ENCODE measurements around the gene ANXA7. TPM values are rescaled to one million over a fixed set of nuclear protein-coding genes. Genes with fewer than 3 reads are reported as not detected.

The ANXA7 gene
- total and polyA plus RNA-seq, 4 experiments from 2014 or later: 103 to 379 (median 159) TPM

GRCh38 chr10:73357166-73357565 is 56.7 kb downstream of the ANXA7 start:
- Mint-ChIP-seq H3K27ac (peak overlapping the region; percentile 14 to 99 (median 72)), H3K4me3 (peak overlapping the region in 6 of 8 donors; percentile 51 to 98 (median 96)), H3K27me3 (peaks cover 0 to 4% of the 10 kb centered on the region in 2 donors), H3K4me1 (peaks cover 9 to 21% (median 17%) of the 10 kb centered on the region in 4 donors), H3K9me3 (peaks cover 0 to 2% (median 0%) of the 10 kb centered on the region in 8 donors), H3K36me3 (peaks cover 5 to 6% of the 10 kb centered on the region in 2 donors)
- Histone ChIP-seq H3K27ac (ENCODE audit: low read depth, low read length) (no peak overlapping the region), H3K4me3 (ENCODE audit: low read length in 2 of 2) (no peak overlapping the region), H3K4me1 (ENCODE audit: insufficient read depth, low read length) (peaks cover 12% of the 10 kb centered on the region), H3K9me3 (ENCODE audit: control insufficient read depth in 1 of 2, low read length in 2 of 2) (no peaks in the 10 kb centered on the region), H3K36me3 (ENCODE audit: insufficient read depth, low read length) (no peaks in the 10 kb centered on the region), H3K27me3 (ENCODE audit: insufficient read depth, low read length) (no peaks in the 10 kb centered on the region)
- DNase-seq: no peak
- ChIA-PET CTCF (ENCODE audit: partially characterized antibody) (interaction anchor here (1.0 to 1.2 kb wide), 2 partner anchors 9 to 261 kb away, joined by 4 to 5 read pairs; no protein-coding TSS in a partner anchor), POLR2A (ENCODE audit: partially characterized antibody) (interaction anchor here (0.7 to 2.6 kb wide), 4 partner anchors 56 to 731 kb away, joined by 3 to 18 read pairs (median 15); partner anchors contain the start of genes ANXA7, DNAJC9, MICU1 and PPP3CB)
- intact Hi-C loops (cut with micrococcal nuclease): loop anchor here (5.0 kb wide), 1 partner anchor 55 kb away; the partner anchor contains the start of gene ANXA7

- POLR2A ChIA-PET (ENCODE audit: partially characterized antibody): no interaction called here
- no peak overlapping the region for H3K4me3 Mint-ChIP-seq
- H3K4me3 ChIP-seq (ENCODE audit: low read length in 2 of 2): no peak overlapping the region
Observed at GRCh38 chr10:73344269-73344668, 69.6 kb downstream of the ANXA7 start.

GRCh38 chr10:73340121-73340520 is 73.7 kb downstream of the ANXA7 start:
- no peak overlapping the region for H3K27ac Mint-ChIP-seq
- no peak for DNase-seq
- H3K27ac ChIP-seq (ENCODE audit: low read depth, low read length): no peak overlapping the region
- intact Hi-C loops (cut with micrococcal nuclease): no loop called here
- H3K9me3 ChIP-seq (ENCODE audit: control insufficient read depth in 1 of 2, low read length in 2 of 2): no peaks in the 10 kb centered on the region
- ChIA-PET CTCF (ENCODE audit: partially characterized antibody) (no interaction called here), POLR2A (ENCODE audit: partially characterized antibody) (no interaction called here)
- peaks cover 0 to 3% (median 0%) of the 10 kb centered on the region in 8 donors for H3K9me3 Mint-ChIP-seq
- no peaks in the 10 kb centered on the region for H3K4me1 Mint-ChIP-seq
- no peak overlapping the region for H3K4me3 Mint-ChIP-seq
- no peaks in the 10 kb centered on the region for H3K4me1 ChIP-seq (ENCODE audit: insufficient read depth, low read length)
- H3K27me3 ChIP-seq (ENCODE audit: insufficient read depth, low read length): no peaks in the 10 kb centered on the region
- H3K4me3 ChIP-seq (ENCODE audit: low read length in 2 of 2): no peak overlapping the region
- peaks cover 0 to 2% of the 10 kb centered on the region in 2 donors for H3K36me3 Mint-ChIP-seq
- no peaks in the 10 kb centered on the region for H3K27me3 Mint-ChIP-seq
- no peaks in the 10 kb centered on the region for H3K36me3 ChIP-seq (ENCODE audit: insufficient read depth, low read length)

More at GRCh38 chr10:73344269-73344668, 69.6 kb downstream of the ANXA7 start:
- Histone ChIP-seq H3K27ac (ENCODE audit: low read depth, low read length) (no peak overlapping the region), H3K27me3 (ENCODE audit: insufficient read depth, low read length) (no peaks in the 10 kb centered on the region), H3K9me3 (ENCODE audit: control insufficient read depth in 1 of 2, low read length in 2 of 2) (no peaks in the 10 kb centered on the region), H3K36me3 (ENCODE audit: insufficient read depth, low read length) (no peaks in the 10 kb centered on the region), H3K4me1 (ENCODE audit: insufficient read depth, low read length) (no peaks in the 10 kb centered on the region)
- intact Hi-C loops (cut with micrococcal nuclease): no loop called here
- Mint-ChIP-seq H3K9me3 (no peaks in the 10 kb centered on the region), H3K27ac (no peak overlapping the region), H3K27me3 (no peaks in the 10 kb centered on the region), H3K36me3 (peaks cover 0 to 2% of the 10 kb centered on the region in 2 donors), H3K4me1 (no peaks in the 10 kb centered on the region)
- CTCF ChIA-PET (ENCODE audit: partially characterized antibody): no interaction called here
- no peak for DNase-seq

- POLR2A ChIA-PET (ENCODE audit: partially characterized antibody): no interaction called here
- H3K27me3 Mint-ChIP-seq: no peaks in the 10 kb centered on the region
- peaks cover 0 to 2% of the 10 kb centered on the region in 2 donors for H3K36me3 Mint-ChIP-seq
- Histone ChIP-seq H3K36me3 (ENCODE audit: insufficient read depth, low read length) (no peaks in the 10 kb centered on the region), H3K4me1 (ENCODE audit: insufficient read depth, low read length) (no peaks in the 10 kb centered on the region), H3K9me3 (ENCODE audit: control insufficient read depth in 1 of 2, low read length in 2 of 2) (no peaks in the 10 kb centered on the region), H3K27me3 (ENCODE audit: insufficient read depth, low read length) (no peaks in the 10 kb centered on the region), H3K4me3 (ENCODE audit: low read length in 2 of 2) (no peak overlapping the region), H3K27ac (ENCODE audit: low read depth, low read length) (no peak overlapping the region)
- no peaks in the 10 kb centered on the region for H3K4me1 Mint-ChIP-seq
- intact Hi-C loops (cut with micrococcal nuclease): no loop called here
- no peak overlapping the region for H3K4me3 Mint-ChIP-seq
- peaks cover 0 to 3% (median 0%) of the 10 kb centered on the region in 8 donors for H3K9me3 Mint-ChIP-seq
- no peak overlapping the region for H3K27ac Mint-ChIP-seq
- no peak for DNase-seq
- CTCF ChIA-PET (ENCODE audit: partially characterized antibody): no interaction called here
Observed at GRCh38 chr10:73339436-73339835, 74.4 kb downstream of the ANXA7 start.

GRCh38 chr10:73338801-73339368 is 75.0 kb downstream of the ANXA7 start:
- Histone ChIP-seq H3K4me3 (ENCODE audit: low read length in 2 of 2) (no peak overlapping the region), H3K27ac (ENCODE audit: low read depth, low read length) (no peak overlapping the region), H3K4me1 (ENCODE audit: insufficient read depth, low read length) (no peaks in the 10 kb centered on the region), H3K9me3 (ENCODE audit: control insufficient read depth in 1 of 2, low read length in 2 of 2) (no peaks in the 10 kb centered on the region), H3K27me3 (ENCODE audit: insufficient read depth, low read length) (no peaks in the 10 kb centered on the region), H3K36me3 (ENCODE audit: insufficient read depth, low read length) (no peaks in the 10 kb centered on the region)
- H3K36me3 Mint-ChIP-seq: peaks cover 2 to 3% of the 10 kb centered on the region in 2 donors
- no peaks in the 10 kb centered on the region for H3K27me3 Mint-ChIP-seq
- H3K4me3 Mint-ChIP-seq: no peak overlapping the region
- POLR2A ChIA-PET (ENCODE audit: partially characterized antibody): no interaction called here
- no peak overlapping the region for H3K27ac Mint-ChIP-seq
- no peaks in the 10 kb centered on the region for H3K4me1 Mint-ChIP-seq
- intact Hi-C loops (cut with micrococcal nuclease): no loop called here
- peaks cover 0 to 3% (median 0%) of the 10 kb centered on the region in 8 donors for H3K9me3 Mint-ChIP-seq
- CTCF ChIA-PET (ENCODE audit: partially characterized antibody): no interaction called here
- DNase-seq: no peak

GRCh38 chr10:73333202-73333601 is 80.7 kb downstream of the ANXA7 start:
- ChIA-PET CTCF (ENCODE audit: partially characterized antibody) (no interaction called here), POLR2A (ENCODE audit: partially characterized antibody) (no interaction called here)

GRCh38 chr10:73332379-73332778 is 81.5 kb downstream of the ANXA7 start:
- no peaks in the 10 kb centered on the region for H3K9me3 ChIP-seq (ENCODE audit: control insufficient read depth in 1 of 2, low read length in 2 of 2)
- peaks cover 0 to 3% of the 10 kb centered on the region in 2 donors for H3K36me3 Mint-ChIP-seq
- POLR2A ChIA-PET (ENCODE audit: partially characterized antibody): no interaction called here

More at GRCh38 chr10:73333202-73333601, 80.7 kb downstream of the ANXA7 start:
- no peaks in the 10 kb centered on the region for H3K9me3 ChIP-seq (ENCODE audit: control insufficient read depth in 1 of 2, low read length in 2 of 2)
- no peak overlapping the region for H3K27ac Mint-ChIP-seq
- no peak overlapping the region for H3K4me3 ChIP-seq (ENCODE audit: low read length in 2 of 2)
- DNase-seq: no peak
- H3K9me3 Mint-ChIP-seq: peaks cover 0 to 3% (median 0%) of the 10 kb centered on the region in 8 donors
- no peaks in the 10 kb centered on the region for H3K27me3 Mint-ChIP-seq
- H3K4me1 ChIP-seq (ENCODE audit: insufficient read depth, low read length): no peaks in the 10 kb centered on the region
- peaks cover 0 to 3% of the 10 kb centered on the region in 2 donors for H3K36me3 Mint-ChIP-seq
- intact Hi-C loops (cut with micrococcal nuclease): no loop called here
- H3K4me3 Mint-ChIP-seq: no peak overlapping the region
- no peaks in the 10 kb centered on the region for H3K4me1 Mint-ChIP-seq
- no peaks in the 10 kb centered on the region for H3K27me3 ChIP-seq (ENCODE audit: insufficient read depth, low read length)
- H3K27ac ChIP-seq (ENCODE audit: low read depth, low read length): no peak overlapping the region
- no peaks in the 10 kb centered on the region for H3K36me3 ChIP-seq (ENCODE audit: insufficient read depth, low read length)

More at GRCh38 chr10:73332379-73332778, 81.5 kb downstream of the ANXA7 start:
- CTCF ChIA-PET (ENCODE audit: partially characterized antibody): no interaction called here
- DNase-seq: no peak
- Mint-ChIP-seq H3K4me3 (no peak overlapping the region), H3K4me1 (no peaks in the 10 kb centered on the region), H3K9me3 (peaks cover 0 to 3% (median 0%) of the 10 kb centered on the region in 8 donors), H3K27me3 (no peaks in the 10 kb centered on the region), H3K27ac (no peak overlapping the region)
- H3K4me3 ChIP-seq (ENCODE audit: low read length in 2 of 2): no peak overlapping the region
- H3K27me3 ChIP-seq (ENCODE audit: insufficient read depth, low read length): no peaks in the 10 kb centered on the region
- H3K27ac ChIP-seq (ENCODE audit: low read depth, low read length): no peak overlapping the region
- H3K4me1 ChIP-seq (ENCODE audit: insufficient read depth, low read length): no peaks in the 10 kb centered on the region
- H3K36me3 ChIP-seq (ENCODE audit: insufficient read depth, low read length): no peaks in the 10 kb centered on the region
- intact Hi-C loops (cut with micrococcal nuclease): no loop called here
